ENCODE measurements around the gene FUBP1.

The FUBP1 gene

DNA sequence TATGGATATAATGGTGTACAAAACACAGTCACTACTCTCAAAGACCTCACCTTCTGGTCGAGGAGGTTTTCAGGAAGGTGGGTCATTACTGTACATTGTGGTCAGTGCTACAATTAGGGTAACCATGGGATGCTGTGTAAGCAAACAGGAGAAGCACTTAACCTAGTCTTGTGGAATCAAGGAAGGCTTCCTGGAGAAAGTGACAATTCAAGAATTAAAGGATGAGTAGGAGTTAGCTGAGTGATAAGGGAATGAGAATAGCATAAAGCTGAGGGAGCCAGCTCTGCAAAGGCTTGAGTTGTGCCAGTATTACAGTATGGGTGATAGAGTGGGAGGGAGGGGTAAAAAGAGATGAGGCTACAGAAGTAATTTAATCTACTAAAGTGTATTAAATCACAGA is 73.3 kb downstream of the FUBP1 start:
- TF ChIP-seq, protein P1, sequence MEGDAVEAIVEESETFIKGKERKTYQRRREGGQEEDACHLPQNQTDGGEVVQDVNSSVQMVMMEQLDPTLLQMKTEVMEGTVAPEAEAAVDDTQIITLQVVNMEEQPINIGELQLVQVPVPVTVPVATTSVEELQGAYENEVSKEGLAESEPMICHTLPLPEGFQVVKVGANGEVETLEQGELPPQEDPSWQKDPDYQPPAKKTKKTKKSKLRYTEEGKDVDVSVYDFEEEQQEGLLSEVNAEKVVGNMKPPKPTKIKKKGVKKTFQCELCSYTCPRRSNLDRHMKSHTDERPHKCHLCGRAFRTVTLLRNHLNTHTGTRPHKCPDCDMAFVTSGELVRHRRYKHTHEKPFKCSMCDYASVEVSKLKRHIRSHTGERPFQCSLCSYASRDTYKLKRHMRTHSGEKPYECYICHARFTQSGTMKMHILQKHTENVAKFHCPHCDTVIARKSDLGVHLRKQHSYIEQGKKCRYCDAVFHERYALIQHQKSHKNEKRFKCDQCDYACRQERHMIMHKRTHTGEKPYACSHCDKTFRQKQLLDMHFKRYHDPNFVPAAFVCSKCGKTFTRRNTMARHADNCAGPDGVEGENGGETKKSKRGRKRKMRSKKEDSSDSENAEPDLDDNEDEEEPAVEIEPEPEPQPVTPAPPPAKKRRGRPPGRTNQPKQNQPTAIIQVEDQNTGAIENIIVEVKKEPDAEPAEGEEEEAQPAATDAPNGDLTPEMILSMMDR (IDR thresholded peaks at IDR 0.05) = no peak
- no peak for TF ChIP-seq ZFX (IDR thresholded peaks at IDR 0.05; ENCODE audit: borderline replicate concordance)
- H3K27ac ChIP-seq = no peak overlapping the region

DNA sequence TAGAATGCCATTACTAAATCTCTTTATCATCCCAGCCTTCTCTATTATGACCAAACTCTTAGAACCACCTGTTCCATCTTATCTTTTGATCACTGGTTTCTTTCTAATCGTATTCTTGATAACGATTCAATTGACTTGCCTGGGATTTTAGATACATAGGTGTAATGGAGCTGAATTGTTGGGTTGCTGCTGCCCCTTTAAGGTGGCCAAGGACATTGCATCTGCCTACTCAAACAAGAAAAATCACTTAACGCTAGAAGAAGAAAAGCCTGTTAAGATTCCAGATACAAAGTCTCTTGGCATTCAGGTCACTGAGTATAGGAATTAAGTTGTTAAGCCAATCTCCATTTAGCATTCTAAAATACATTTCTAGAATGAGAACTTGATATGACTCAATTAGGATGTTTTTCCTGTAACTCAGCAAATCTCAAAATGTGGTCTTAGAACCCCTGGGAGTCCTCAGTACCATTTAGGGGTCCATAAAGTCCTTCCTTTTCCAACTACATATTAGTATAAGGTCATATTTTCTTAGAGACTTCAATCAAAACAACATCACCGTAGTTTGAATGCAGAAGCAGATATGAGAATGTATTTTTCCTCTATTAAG is 78.1 kb downstream of the FUBP1 start:
- no peak overlapping the region for H3K27ac ChIP-seq
- TF ChIP-seq, protein P1 (IDR thresholded peaks at IDR 0.05) = peak; percentile 79
- TF ChIP-seq ZFX (IDR thresholded peaks at IDR 0.05; ENCODE audit: borderline replicate concordance) = no peak

DNA sequence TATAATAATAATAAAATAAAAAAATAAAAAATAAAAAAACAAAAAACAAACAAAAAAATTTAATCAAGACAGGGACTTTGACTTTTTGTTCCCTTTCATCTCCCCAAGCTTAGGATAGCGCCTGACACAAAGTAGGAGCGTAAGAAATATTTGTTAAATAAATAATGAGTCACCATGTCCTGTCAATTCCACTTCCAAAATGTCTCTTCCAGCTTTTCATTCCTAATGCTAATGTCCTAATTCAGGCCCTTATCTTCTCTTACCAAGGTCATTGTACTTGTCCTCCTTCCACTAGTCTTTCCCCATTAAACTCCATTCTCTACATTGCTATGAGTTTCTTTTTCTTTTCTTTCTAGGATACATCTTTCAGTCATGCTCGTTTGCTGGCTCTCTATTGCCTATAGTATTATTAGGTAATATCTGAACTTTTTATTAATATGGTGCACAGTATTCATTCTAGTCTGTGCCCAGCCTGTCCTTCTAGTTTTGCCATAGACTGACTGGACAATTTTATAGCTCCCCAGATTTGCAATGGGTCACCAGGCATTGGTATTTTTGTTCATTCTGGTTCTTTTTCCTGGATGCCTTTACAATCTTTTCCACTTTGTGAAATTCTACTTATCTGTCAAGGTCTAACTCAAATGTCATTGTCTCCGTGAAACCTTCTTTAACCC is 79.1 kb downstream of the FUBP1 start:
- no peak for TF ChIP-seq ZFX (IDR thresholded peaks at IDR 0.05; ENCODE audit: borderline replicate concordance)
- TF ChIP-seq, protein P1 (IDR thresholded peaks at IDR 0.05) = no peak
- H3K27ac ChIP-seq = no peak overlapping the region

All from 22Rv1 (cell line).